Measurements from ENCODE around the gene SLIT3.

Gene SLIT3

GRCh38 chr5:169074839-169075238, 226.1 kb downstream of the SLIT3 start:
- H3K4me3 ChIP-seq (ENCODE audit: low read length) = no peak overlapping the region
- DNase-seq (ENCODE audit: low read depth, low spot score) = no peak

GRCh38 chr5:169072233-169072632, 228.7 kb downstream of the SLIT3 start:
- DNase-seq (ENCODE audit: low read depth, low spot score) = no peak
- no peak overlapping the region for H3K4me3 ChIP-seq (ENCODE audit: low read length)

GRCh38 chr5:169070413-169070812, 230.5 kb downstream of the SLIT3 start:
- DNase-seq (ENCODE audit: low read depth, low spot score) = no peak
- no peak overlapping the region for H3K4me3 ChIP-seq (ENCODE audit: low read length)

- no peak overlapping the region for H3K4me3 ChIP-seq (ENCODE audit: low read length)
- DNase-seq (ENCODE audit: low read depth, low spot score) = no peak
Observed at GRCh38 chr5:169067751-169068173, 233.2 kb downstream of the SLIT3 start.

DNA sequence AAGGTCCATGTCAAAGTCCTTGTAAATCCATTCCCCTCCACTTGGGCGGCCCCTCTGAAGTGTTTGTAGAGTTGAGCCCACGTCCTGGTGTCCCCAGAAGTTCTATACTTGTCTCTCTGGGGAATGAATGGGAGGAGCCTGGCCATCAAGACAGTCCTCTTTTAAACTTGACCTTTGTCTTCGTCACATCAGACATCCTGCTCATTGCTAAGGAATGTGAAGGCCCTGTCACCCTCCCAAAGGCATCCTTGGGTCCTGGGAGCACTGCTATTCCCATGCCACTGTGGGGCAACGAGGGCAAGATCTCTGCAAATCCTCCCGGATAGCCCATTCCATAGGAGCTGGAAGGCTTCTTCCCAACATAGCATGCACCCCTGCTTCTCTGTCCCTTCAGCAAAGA, 235.5 kb downstream of the SLIT3 start:
- DNase-seq (ENCODE audit: low read depth, low spot score) = no peak
- H3K4me3 ChIP-seq (ENCODE audit: low read length) = no peak overlapping the region

- DNase-seq (ENCODE audit: low read depth, low spot score) = no peak
Observed at GRCh38 chr5:169064093-169064492, 236.8 kb downstream of the SLIT3 start.

DNA sequence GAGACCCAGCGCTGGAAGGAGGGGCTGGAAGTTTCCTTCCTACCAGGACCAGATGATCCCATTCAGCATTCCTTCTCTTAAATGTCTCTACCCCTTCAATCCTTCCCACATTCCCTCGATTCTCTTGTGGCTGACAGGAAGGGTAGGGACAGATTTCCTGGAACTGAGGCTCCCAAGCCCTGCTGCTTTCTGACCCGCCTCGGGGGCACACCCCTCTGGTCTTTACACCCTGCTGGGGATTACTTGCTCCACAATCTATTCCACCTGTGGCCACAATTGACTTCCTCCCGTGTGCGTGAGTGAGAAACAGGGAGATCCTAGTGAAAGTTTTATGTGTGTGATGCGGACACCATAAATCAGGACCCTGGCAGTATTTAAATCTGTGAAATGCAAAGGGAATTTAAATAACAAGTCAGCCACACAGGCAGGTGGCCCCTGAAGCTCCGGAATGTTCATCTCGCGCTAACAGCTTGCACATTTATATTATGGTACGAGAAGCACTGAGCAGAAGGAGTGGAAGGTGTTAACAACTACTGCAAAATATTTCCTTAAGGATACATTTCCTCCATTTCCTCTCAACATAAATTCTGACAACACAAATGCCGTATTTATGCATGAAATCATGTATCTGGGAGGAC, 237.5 kb downstream of the SLIT3 start:
- no peak for DNase-seq (ENCODE audit: low read depth, low spot score)
- H3K4me3 ChIP-seq (ENCODE audit: low read length) = no peak overlapping the region

More at GRCh38 chr5:169064093-169064492, 236.8 kb downstream of the SLIT3 start:
- no peak overlapping the region for H3K4me3 ChIP-seq (ENCODE audit: low read length)

GRCh38 chr5:169062690-169063089, 238.2 kb downstream of the SLIT3 start:
- H3K4me3 ChIP-seq (ENCODE audit: low read length) = no peak overlapping the region
- no peak for DNase-seq (ENCODE audit: low read depth, low spot score)

DNA sequence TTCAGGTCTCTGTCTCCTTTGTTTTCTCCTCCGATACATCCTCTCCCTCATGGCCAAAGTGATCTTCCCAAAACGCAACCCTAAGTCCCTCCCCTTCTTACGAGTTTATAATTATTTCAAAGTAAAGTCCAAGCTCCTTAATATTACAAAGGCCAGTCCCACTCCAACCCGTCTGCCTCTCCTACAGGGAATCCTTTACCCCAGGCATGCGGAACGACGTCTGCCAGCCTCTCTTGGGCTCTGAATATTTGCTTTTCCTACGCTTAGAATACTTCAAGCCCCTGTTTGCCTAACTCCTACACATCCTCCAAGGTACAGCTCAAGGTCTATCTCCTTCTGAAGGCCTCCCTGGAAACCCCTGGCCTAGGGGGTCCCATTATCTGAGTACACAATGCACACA, 246.4 kb downstream of the SLIT3 start:
- no peak overlapping the region for H3K4me3 ChIP-seq (ENCODE audit: low read length)
- no peak for DNase-seq (ENCODE audit: low read depth, low spot score)

DNA sequence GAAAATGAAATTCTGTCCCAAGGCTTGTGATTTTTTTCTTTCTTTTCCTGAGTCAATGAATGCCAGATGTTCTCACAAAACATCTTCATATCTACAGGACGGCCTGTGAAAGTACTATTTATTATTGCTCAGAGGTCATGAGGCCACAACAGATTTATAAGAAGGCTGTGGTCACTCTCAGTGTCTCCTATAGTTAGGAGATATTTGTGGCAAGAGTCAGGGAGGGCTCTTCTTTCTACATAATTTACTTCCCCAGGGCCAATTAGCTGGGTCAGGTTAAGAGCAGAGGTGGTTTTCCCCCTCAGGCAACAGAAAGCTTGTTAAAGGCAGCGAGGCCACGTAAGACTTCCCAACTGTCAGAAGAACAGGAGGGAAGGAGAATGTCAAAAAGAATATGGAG, 248.7 kb downstream of the SLIT3 start:
- no peak overlapping the region for H3K4me3 ChIP-seq (ENCODE audit: low read length)
- no peak for DNase-seq (ENCODE audit: low read depth, low spot score)

GRCh38 chr5:169051351-169051750, 249.6 kb downstream of the SLIT3 start:
- DNase-seq (ENCODE audit: low read depth, low spot score) = no peak
- H3K4me3 ChIP-seq (ENCODE audit: low read length) = no peak overlapping the region

GRCh38 chr5:169050636-169051035, 250.3 kb downstream of the SLIT3 start:
- H3K4me3 ChIP-seq (ENCODE audit: low read length) = no peak overlapping the region
- DNase-seq (ENCODE audit: low read depth, low spot score) = no peak

- no peak overlapping the region for H3K4me3 ChIP-seq (ENCODE audit: low read length)
- DNase-seq (ENCODE audit: low read depth, low spot score) = no peak
Observed at GRCh38 chr5:169050146-169050571, 250.8 kb downstream of the SLIT3 start.

- no peak for DNase-seq (ENCODE audit: low read depth, low spot score)
- no peak overlapping the region for H3K4me3 ChIP-seq (ENCODE audit: low read length)
Observed at GRCh38 chr5:169049712-169050111, 251.2 kb downstream of the SLIT3 start.

DNA sequence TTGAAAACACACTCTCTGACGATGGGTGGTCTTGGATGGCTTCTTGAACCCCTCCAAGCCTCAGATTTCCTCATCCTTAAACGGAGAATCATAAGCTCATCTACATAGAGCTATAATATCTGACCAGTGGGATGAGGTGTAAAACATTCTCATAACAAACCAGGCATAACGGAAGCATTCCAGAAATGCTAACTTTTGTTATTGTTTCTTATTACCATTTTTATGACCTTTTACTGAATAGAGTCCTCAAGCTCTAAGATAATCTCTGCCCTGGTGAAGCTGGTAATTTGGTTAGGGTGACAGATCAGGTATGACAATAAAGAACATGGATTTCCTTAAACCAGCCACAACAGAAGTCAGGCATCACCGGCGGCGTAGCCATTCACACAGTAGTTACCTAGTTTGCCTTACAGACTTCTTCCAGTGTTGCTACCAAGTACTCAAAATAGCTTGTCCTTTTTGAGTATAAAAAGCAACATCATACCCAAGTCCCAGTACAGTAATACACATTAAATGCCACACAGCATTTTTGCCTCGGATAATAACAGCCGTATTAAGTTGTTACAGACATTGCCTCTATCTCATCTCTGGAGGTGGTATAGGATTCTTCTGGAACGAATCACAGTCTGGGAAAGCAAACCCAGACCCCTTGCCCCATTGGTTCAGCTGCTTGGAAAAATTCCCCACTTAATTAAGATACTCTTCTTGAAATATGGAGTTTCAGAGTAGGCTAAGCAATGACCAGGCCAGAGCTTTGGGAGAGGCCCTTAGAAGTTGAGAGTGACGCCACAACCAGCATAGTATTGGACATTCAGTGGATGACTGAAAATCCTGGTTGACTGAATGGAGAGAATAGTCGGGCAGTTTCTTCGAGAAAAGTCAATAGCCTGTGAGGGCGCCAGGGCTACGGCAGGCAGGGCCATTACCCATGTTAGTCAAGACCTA, 252.5 kb downstream of the SLIT3 start:
- no peak overlapping the region for H3K4me3 ChIP-seq (ENCODE audit: low read length)
- DNase-seq (ENCODE audit: low read depth, low spot score) = no peak

GRCh38 chr5:169044962-169045361, 256.0 kb downstream of the SLIT3 start:
- DNase-seq (ENCODE audit: low read depth, low spot score) = no peak
- no peak overlapping the region for H3K4me3 ChIP-seq (ENCODE audit: low read length)

- no peak overlapping the region for H3K4me3 ChIP-seq (ENCODE audit: low read length)
- no peak for DNase-seq (ENCODE audit: low read depth, low spot score)
Observed at GRCh38 chr5:169041180-169041579, 259.8 kb downstream of the SLIT3 start.

DNA sequence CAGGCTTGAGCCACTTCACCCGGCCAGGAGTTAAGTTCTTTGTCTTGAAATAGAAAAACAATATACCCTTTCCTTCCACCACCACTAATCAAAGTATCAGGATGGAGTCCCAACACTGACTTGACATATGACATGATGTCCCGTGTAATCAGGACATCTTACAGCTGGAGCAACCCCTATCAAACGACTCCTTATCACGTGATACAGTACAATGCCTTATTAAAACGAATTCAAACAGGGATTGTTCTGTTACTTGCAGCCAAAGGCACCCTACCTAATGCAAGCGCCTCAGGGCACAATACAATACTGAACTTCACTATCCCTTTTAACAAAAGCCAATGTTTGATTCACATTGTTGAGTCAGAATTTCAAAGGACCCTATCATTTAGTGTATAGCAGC, 261.3 kb downstream of the SLIT3 start:
- no peak overlapping the region for H3K4me3 ChIP-seq (ENCODE audit: low read length)
- no peak for DNase-seq (ENCODE audit: low read depth, low spot score)

DNA sequence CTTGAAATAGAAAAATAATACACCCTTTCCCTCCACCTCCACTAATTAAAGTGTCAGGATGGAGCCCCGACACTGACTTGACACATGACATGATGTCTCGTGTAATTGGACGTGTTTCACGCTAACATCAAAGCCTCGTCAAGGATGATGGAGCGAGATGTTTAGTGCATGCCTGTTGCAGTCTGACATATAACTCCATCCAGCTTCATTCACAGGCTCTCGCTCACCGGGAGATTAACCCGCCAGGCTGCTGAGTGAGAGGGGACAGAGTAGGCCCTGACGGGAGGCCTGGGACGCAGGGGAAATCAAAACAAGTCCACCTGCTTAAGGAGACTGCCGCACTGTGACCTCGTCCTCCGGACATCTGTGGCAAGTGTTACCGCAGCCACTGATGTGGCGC, 263.5 kb downstream of the SLIT3 start:
- no peak overlapping the region for H3K4me3 ChIP-seq (ENCODE audit: low read length)
- no peak for DNase-seq (ENCODE audit: low read depth, low spot score)

DNA sequence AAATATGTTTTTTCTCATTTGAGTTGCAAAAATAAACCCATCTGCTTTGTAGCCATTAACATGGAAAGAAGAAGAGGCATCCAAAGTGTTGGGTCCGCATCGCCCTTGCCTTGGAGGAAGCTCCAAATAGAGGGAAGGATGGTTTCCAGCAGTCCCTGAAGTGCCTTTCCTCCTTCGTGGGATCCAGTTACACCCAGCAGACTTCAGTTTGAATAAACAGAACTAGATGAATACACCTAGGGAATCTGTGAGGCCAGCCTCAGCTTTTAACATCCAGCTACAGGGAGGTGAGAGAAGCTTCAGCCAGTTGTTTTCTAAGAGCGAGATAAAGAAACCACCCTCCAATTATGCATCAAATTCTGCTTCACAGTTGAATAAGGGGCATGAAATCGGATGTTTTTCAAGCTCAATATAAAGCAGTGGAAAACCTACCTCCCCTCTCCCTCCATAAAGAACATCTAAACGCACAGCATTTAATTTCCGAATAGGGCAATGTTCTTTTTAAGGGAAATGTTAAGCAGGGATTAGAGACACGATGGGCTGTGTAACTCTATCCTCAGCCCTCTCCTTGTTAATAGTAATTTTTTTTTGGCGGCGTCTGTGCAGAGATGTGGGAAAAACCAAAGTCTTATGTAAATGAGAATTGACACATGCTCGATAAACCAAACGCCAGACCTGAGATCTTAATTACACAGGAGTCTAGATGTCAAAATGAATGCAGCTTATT, 264.7 kb downstream of the SLIT3 start:
- H3K4me3 ChIP-seq (ENCODE audit: low read length) = no peak overlapping the region

More for the DNA sequence above, 264.7 kb downstream of the SLIT3 start:
- DNase-seq (ENCODE audit: low read depth, low spot score) = no peak

Data from Jurkat, Clone E6-1 (cell line).